ENCODE data around the gene C19orf18.

The C19orf18 gene

GRCh38 chr19:57947088-57947418 is 27.3 kb downstream of the C19orf18 start:
- DNase-seq = no peak

- DNase-seq = no peak
These were observed 28.0 kb downstream of the C19orf18 start for GRCh38 chr19:57946316-57946715.

- DNase-seq = no peak
These were observed 32.7 kb downstream of the C19orf18 start for GRCh38 chr19:57941593-57941992.

GRCh38 chr19:57935731-57936130 is 38.6 kb downstream of the C19orf18 start:
- DNase-seq = no peak

GRCh38 chr19:57934820-57935665 is 39.3 kb downstream of the C19orf18 start, which contains the start of gene ZNF418:
Gene ZNF418 (minus strand): TSS chr19:57935402. CDS start chr19:57933822, 1,580 bp downstream.
- DNase-seq = peak; percentile 49

- DNase-seq = no peak
These were observed 46.7 kb downstream of the C19orf18 start for GRCh38 chr19:57927587-57927986.

- DNase-seq = peak; percentile 84
These were observed 58.0 kb downstream of the C19orf18 start, which contains the start of gene ZNF417 for GRCh38 chr19:57916168-57916995. Gene ZNF417 (minus strand): TSS chr19:57916592. CDS start chr19:57916411, 181 bp downstream.

GRCh38 chr19:57914531-57914930 is 59.8 kb downstream of the C19orf18 start:
- no peak for DNase-seq
